WI38 (cell line): Measurements from ENCODE around the gene TPP1.

Source experiments
- H3K4me3 ChIP-seq: 2 replicates; pipeline ENCODE4 v1.5.1; 2011; ENCODE audit warnings: low read depth, mild to moderate bottlenecking, control low read depth, low read length
- TF ChIP-seq, protein P1 (sequence below): IDR thresholded peaks from 2 replicates; pipeline ENCODE4 v1.5.1; 2012; ENCODE audit warnings: low read depth, mild to moderate bottlenecking, control low read depth, low read length

TPP1 gene

DNA sequence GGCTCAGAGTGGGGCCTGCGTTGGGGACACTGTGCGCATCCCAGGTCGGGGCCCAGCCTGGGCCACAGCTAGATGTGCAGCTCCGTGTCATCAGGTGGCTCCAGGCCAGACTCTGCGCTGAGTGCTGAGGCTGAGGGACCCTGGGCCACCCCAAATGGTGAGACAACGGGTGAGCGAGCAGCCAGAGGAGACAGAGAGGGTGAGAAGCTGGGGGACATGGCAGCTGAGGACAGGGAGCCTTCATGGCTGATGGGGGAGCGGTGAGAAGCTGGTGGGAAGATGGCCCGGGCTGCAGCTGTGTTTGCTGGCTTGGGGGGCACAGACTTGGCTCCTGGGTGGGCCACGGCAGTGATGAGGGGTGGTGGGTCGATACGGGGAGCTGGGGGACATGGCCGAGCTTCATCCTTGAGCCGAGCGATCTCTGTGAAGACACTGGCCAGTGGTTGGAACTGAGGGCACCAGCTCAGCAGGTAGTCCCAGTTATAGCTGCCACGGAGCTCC lies 2.5 kb upstream of the TPP1 start:
- H3K4me3 ChIP-seq = no peak overlapping the region

DNA sequence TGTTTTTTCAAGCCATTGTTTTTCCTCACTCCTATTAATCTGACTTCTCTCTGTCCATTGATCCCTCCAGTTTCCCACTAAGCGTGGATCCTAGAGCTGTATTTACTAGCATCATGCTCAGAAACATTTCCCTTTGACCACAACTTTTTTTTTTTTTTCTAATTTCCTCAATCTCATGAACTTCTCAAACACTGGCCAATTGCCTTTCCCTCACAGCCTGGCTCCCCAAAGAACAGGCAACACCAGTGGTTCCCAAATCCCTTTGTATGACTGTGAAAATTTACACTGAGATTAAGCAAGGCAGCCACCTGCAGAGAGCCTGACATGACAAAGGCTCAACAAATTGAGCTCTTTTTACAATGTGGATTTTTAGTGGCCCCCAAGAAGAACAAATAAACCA lies 1.4 kb upstream of the TPP1 start:
- TF ChIP-seq, protein P1, sequence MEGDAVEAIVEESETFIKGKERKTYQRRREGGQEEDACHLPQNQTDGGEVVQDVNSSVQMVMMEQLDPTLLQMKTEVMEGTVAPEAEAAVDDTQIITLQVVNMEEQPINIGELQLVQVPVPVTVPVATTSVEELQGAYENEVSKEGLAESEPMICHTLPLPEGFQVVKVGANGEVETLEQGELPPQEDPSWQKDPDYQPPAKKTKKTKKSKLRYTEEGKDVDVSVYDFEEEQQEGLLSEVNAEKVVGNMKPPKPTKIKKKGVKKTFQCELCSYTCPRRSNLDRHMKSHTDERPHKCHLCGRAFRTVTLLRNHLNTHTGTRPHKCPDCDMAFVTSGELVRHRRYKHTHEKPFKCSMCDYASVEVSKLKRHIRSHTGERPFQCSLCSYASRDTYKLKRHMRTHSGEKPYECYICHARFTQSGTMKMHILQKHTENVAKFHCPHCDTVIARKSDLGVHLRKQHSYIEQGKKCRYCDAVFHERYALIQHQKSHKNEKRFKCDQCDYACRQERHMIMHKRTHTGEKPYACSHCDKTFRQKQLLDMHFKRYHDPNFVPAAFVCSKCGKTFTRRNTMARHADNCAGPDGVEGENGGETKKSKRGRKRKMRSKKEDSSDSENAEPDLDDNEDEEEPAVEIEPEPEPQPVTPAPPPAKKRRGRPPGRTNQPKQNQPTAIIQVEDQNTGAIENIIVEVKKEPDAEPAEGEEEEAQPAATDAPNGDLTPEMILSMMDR = no peak
- H3K4me3 ChIP-seq = no peak overlapping the region

More for the DNA sequence above, 2.5 kb upstream of the TPP1 start:
- TF ChIP-seq, protein P1 = no peak

DNA sequence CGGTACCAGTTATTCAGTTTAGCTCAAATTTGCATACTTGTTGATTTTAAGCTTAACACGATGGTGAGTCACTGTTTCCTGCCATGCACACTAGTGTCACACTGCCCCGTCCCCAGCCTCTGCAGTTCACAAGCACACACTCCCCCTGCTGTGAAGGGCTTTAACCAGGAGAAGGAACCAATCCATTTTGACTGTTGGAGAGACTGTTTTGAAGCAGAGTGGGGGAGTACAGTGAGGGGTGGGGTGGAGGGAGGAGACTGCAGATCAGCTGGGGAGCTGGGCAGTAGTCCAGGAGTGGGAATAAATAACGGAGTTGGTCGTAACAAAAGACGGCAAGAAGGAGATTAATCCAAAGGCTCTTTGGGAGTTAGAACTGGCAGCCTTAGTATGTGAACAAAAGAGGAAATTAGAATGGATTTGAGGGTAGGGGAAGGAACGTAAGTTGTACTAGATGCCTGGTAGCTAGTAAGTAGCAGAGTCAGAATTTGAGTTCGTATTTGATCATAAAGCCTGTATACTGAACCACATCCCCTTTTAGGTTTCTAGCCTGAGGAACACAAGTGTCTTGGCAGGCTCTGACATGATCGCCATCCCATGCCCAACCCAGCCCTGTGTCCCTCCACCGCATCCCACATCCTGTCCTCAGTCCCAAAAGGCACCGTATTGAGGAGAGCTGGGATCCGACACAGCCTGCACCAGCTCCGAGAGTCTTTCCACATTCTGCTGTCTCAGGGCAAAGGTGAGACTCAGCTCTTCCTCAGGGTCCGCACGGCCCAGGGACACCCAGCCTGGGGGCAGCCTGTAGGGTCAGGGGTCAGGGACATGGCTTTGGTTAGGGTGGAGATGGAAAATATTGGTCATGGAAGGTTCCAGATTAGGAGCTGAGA lies 862 bp downstream of the TPP1 start:
- peak overlapping the region; percentile 96 for H3K4me3 ChIP-seq
- TF ChIP-seq, protein P1 = no peak

DNA sequence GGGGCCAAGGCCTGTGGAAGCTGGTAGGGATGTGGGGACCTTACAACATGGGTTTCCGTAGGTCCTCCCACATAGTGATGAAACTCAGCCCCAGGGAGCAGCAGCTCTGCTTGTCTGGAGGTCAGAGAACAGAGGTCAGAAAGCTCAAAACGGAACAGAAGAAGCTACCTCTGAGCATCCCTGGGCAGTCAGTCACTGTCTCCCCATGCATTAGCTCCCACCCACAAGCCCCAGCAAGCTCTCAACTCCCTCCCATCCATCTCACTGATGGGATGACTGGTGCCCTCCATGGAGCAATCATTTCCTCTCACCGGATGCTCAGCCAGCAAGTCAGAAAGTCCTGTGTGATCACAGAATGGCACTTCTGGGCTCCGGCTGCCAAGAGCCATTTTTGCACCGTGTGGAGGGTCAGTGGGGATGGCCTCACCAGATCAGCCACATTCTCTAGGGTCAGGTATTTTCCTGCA lies 1.9 kb downstream of the TPP1 start:
- TF ChIP-seq, protein P1 = no peak
- H3K4me3 ChIP-seq = peak overlapping the region; percentile 96

DNA sequence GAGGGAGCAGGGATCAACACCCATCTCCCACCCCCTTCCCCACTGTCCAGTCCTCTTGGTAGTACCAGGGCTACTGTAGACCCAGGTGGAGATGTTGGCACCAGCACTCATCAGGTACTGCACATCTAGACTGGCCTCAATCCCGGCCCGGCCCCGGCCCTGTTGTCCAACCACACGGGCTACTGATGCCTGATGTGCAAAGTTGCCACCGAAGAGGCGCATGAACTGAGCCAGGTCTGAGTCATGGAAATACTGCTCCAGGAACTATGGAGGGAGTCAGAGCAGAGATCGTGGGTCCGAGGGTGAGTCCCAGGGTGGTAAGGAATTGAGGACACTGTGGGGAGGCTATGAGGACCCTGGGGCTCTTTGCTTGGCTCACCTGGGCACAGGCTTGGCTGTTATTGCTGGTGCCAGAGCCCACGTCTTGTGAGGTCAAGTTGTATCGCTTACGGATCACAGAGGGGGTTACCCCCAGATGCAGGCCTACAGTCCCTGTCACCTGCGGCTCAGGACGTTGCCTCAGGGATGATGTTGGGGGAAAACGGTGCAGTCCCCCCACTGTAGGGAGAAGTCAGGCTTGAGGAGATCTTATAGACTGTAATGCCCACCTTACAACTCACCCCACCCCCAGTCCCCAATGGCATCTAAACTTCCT lies 2.5 kb downstream of the TPP1 start:
- TF ChIP-seq, protein P1 = no peak
- H3K4me3 ChIP-seq = no peak overlapping the region

DNA sequence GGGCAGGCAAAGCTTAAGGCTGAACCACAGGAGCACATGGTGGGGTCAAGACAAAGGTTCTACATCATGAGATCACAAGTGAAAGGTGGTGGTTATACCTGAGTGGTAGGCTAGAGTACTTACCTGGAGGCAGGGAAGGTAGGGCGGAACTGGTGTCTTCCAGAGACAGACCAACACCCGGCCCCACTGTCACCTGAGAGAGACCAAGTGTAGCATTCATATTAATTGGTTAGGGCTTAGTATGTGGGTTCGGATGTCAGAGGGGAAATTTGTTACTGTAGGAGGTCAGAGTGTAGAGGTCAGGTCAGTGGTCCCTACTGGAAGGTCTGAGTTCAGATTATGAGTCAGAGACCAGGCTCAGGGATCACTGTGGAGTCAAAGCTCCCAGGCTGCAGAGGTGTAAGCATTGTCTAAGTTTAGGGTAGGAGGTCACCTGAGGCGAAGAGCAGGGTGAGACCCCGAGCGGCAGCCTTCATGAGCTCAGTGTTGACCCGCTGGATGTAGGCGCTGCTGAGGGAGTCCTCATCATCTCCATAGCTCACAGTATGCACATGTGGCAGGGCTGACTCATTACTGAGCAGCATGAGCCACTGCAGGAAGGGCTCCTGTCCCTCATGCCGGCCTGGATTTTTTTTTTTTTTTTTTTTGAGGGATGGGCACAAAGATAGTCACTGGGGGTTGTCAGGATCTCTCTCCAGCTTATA lies 3.2 kb downstream of the TPP1 start:
- TF ChIP-seq, protein P1 = no peak
- no peak overlapping the region for H3K4me3 ChIP-seq
